Neural progenitor cell (in vitro differentiated cells): ENCODE data around the gene RNF103. TPM values are rescaled to one million over a fixed set of nuclear protein-coding genes. Genes with fewer than 3 reads are reported as not detected.

Experiments used
- DNase-seq: peaks from one replicate; pipeline ENCODE4 v3.0.0-alpha.2; 2016; ENCODE audit warnings: low spot score
- H2AFZ ChIP-seq: fragments of 200-600 bp; sonication (generic); replicated peaks from 2 replicates; pipeline ENCODE4 v1.6.1; 2016; ENCODE audit warnings: antibody characterized with exemption
- H3F3A ChIP-seq: fragments of 200-600 bp; sonication (generic); 2 replicates; pipeline ENCODE4 v1.6.1; 2016; ENCODE audit warnings: antibody characterized with exemption, low read depth
- H3K27ac ChIP-seq: fragments of 200-600 bp; sonication (generic); 2 replicates; pipeline ENCODE4 v1.5.1; 2016; ENCODE audit warnings: mild to moderate bottlenecking
- H3K27me3 ChIP-seq: fragments of 200-600 bp; sonication (generic); 2 replicates; pipeline ENCODE4 v1.6.1; 2016; ENCODE audit warnings: mild to moderate bottlenecking, moderate library complexity
- H3K36me3 ChIP-seq: fragments of 200-600 bp; sonication (generic); 2 replicates; pipeline ENCODE4 v1.5.1; 2016
- H3K4me1 ChIP-seq: fragments of 200-600 bp; sonication (generic); 2 replicates; pipeline ENCODE4 v1.6.1; 2016; ENCODE audit warnings: mixed run types
- H3K4me2 ChIP-seq: fragments of 200-600 bp; sonication (generic); 2 replicates; pipeline ENCODE4 v1.6.1; 2016
- H3K4me3 ChIP-seq: fragments of 200-600 bp; sonication (generic); 2 replicates; pipeline ENCODE4 v1.5.1; 2016
- H3K79me2 ChIP-seq: fragments of 200-600 bp; sonication (generic); 2 replicates; pipeline ENCODE4 v1.6.1; 2016; ENCODE audit warnings: low read depth
- H3K9ac ChIP-seq: fragments of 200-600 bp; sonication (generic); 2 replicates; pipeline ENCODE4 v1.6.1; 2016
- H3K9me3 ChIP-seq: fragments of 200-600 bp; sonication (generic); 2 replicates; pipeline ENCODE4 v1.5.1; 2016; ENCODE audit warnings: low read depth
- H4K20me1 ChIP-seq: fragments of 200-600 bp; sonication (generic); 2 replicates; pipeline ENCODE4 v1.6.1; 2016; ENCODE audit warnings: low read depth
- H3K27ac Mint-ChIP-seq: 3 replicates; pipeline ENCODE4 v1.8.0; 2021; ENCODE audit warnings: mixed read lengths
- H3K27me3 Mint-ChIP-seq: 2 replicates; pipeline ENCODE4 v1.8.0; 2022; ENCODE audit warnings: low read depth, mild to moderate bottlenecking, inconsistent platforms, moderate library complexity, mixed read lengths; ENCODE audit not compliant: insufficient read depth
- H3K36me3 Mint-ChIP-seq: 3 replicates; pipeline ENCODE4 v1.8.0; 2021; ENCODE audit warnings: mixed read lengths
- H3K4me1 Mint-ChIP-seq: 3 replicates; pipeline ENCODE4 v1.8.0; 2021; ENCODE audit warnings: mixed read lengths
- H3K4me3 Mint-ChIP-seq: 3 replicates; pipeline ENCODE4 v1.8.0; 2021; ENCODE audit warnings: mild to moderate bottlenecking, moderate library complexity, mixed read lengths
- H3K9me3 Mint-ChIP-seq: 3 replicates; pipeline ENCODE4 v1.8.0; 2020; ENCODE audit warnings: mixed read lengths
- EZH2 ChIP-seq: fragments of 200-600 bp; sonication (generic); IDR thresholded peaks from 2 replicates; pipeline ENCODE4 v1.6.1; 2017; ENCODE audit warnings: antibody characterized with exemption, mild to moderate bottlenecking, moderate library complexity
- EZH2phosphoT487 ChIP-seq: fragments of 200-600 bp; sonication (generic); IDR thresholded peaks from 2 replicates; pipeline ENCODE4 v1.6.1; 2017; ENCODE audit warnings: antibody characterized with exemption
- total RNA-seq: library from RNA; depleted of rRNA; stranded (reverse); fragments of >200 nt; gene quantifications from 2 replicates; pipeline ENCODE4 v1.2.3, GENCODE V29; 2015; ENCODE audit warnings: low replicate concordance
- TF ChIP-seq, protein P1 (sequence below): fragments of 200-600 bp; sonication (generic); IDR thresholded peaks from 2 replicates; pipeline ENCODE4 v1.5.1; 2017; ENCODE audit warnings: antibody characterized with exemption, mild to moderate bottlenecking

RNF103 gene
- total RNA-seq, 1 donor from 2014 or later: 26.5 TPM

DNA sequence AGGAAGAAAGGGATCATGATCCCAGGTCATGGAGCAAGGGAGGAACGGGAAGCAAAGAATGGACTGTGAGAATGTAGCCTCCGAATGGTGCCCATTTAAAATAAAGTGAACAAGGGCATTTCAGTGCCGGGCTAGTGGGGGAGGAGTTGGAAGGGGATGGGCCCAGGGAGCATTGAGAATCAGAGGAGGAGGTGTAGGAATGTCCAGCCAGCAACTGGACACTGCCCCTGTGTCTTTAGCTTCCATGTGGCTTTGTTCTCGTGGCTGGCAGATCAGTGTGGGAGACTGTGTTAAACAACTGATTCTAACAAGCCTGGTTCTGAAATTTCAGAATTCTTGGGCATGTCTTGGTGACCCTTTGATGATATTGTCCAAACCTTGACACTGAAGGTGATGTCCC is 1.4 kb upstream of the RNF103 start:
- H3F3A ChIP-seq: peaks cover 17% of the 10 kb centered on the region
- DNase-seq: peak; percentile 32
- no peaks in the 10 kb centered on the region for H3K27me3 ChIP-seq
- H3K4me1 ChIP-seq: peaks cover 22% of the 10 kb centered on the region
- H3K27me3 Mint-ChIP-seq: peaks cover 4% of the 10 kb centered on the region
- H3K9ac ChIP-seq: no peak overlapping the region
- no peak overlapping the region for H3K4me3 ChIP-seq
- H3K4me1 Mint-ChIP-seq: peaks cover 27% of the 10 kb centered on the region
- peak overlapping the region; percentile 61 for H2AFZ ChIP-seq
- no peaks in the 10 kb centered on the region for H3K9me3 Mint-ChIP-seq
- peaks cover 26% of the 10 kb centered on the region for H3K79me2 ChIP-seq
- no peak overlapping the region for H3K27ac ChIP-seq
- no peak overlapping the region for H3K4me2 ChIP-seq
- no peaks in the 10 kb centered on the region for H3K9me3 ChIP-seq
- no peaks in the 10 kb centered on the region for H3K36me3 Mint-ChIP-seq
- H3K27ac Mint-ChIP-seq: peak overlapping the region; percentile 90
- peaks cover 21% of the 10 kb centered on the region for H4K20me1 ChIP-seq
- TF ChIP-seq EZH2phosphoT487: no peak
- TF ChIP-seq EZH2: no peak
- TF ChIP-seq, protein P1, sequence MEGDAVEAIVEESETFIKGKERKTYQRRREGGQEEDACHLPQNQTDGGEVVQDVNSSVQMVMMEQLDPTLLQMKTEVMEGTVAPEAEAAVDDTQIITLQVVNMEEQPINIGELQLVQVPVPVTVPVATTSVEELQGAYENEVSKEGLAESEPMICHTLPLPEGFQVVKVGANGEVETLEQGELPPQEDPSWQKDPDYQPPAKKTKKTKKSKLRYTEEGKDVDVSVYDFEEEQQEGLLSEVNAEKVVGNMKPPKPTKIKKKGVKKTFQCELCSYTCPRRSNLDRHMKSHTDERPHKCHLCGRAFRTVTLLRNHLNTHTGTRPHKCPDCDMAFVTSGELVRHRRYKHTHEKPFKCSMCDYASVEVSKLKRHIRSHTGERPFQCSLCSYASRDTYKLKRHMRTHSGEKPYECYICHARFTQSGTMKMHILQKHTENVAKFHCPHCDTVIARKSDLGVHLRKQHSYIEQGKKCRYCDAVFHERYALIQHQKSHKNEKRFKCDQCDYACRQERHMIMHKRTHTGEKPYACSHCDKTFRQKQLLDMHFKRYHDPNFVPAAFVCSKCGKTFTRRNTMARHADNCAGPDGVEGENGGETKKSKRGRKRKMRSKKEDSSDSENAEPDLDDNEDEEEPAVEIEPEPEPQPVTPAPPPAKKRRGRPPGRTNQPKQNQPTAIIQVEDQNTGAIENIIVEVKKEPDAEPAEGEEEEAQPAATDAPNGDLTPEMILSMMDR: no peak
- peak overlapping the region; percentile 76 for H3K4me3 Mint-ChIP-seq
- H3K36me3 ChIP-seq: no peaks in the 10 kb centered on the region

DNA sequence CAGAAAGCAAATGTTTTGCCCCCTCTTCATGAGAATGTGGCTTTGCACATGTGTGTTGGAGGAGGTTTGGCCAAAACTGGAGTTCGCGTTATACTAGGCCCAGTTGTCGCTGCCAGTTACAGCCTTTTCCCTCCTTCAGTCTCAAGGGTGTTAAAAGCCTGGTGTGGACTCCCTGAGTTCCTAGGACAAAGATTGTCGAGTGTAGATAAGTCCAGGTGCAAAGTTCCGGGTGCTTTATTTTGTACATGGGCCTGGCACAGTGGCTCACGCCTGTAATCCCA is 542 bp upstream of the RNF103 start:
- Histone ChIP-seq H3K27me3 (no peaks in the 10 kb centered on the region), H3K79me2 (peaks cover 26% of the 10 kb centered on the region), H4K20me1 (peaks cover 21% of the 10 kb centered on the region), H3K36me3 (no peaks in the 10 kb centered on the region), H3K4me2 (peak overlapping the region; percentile 66), H3F3A (peaks cover 17% of the 10 kb centered on the region), H2AFZ (peak overlapping the region; percentile 58), H3K27ac (no peak overlapping the region), H3K9ac (no peak overlapping the region), H3K9me3 (no peaks in the 10 kb centered on the region), H3K4me1 (peaks cover 22% of the 10 kb centered on the region), H3K4me3 (no peak overlapping the region)
- TF ChIP-seq, protein P1: no peak
- no peak for TF ChIP-seq EZH2
- no peak for TF ChIP-seq EZH2phosphoT487
- no peak overlapping the region for H3K27ac Mint-ChIP-seq
- peaks cover 27% of the 10 kb centered on the region for H3K4me1 Mint-ChIP-seq
- peak overlapping the region; percentile 81 for H3K4me3 Mint-ChIP-seq
- H3K27me3 Mint-ChIP-seq: peaks cover 2% of the 10 kb centered on the region
- H3K9me3 Mint-ChIP-seq: no peaks in the 10 kb centered on the region
- DNase-seq: peak; percentile 8
- peaks cover 2% of the 10 kb centered on the region for H3K36me3 Mint-ChIP-seq

- Histone ChIP-seq H4K20me1 (peaks cover 27% of the 10 kb centered on the region), H3K27me3 (no peaks in the 10 kb centered on the region), H3K27ac (peak overlapping the region; percentile 88), H3F3A (peaks cover 17% of the 10 kb centered on the region), H3K9me3 (no peaks in the 10 kb centered on the region), H2AFZ (peak overlapping the region; percentile 89), H3K4me3 (peak overlapping the region; percentile 91), H3K79me2 (peaks cover 26% of the 10 kb centered on the region), H3K9ac (peak overlapping the region; percentile 65), H3K4me1 (peaks cover 22% of the 10 kb centered on the region), H3K36me3 (no peaks in the 10 kb centered on the region), H3K4me2 (peak overlapping the region; percentile 97)
- Mint-ChIP-seq H3K27ac (peak overlapping the region; percentile 63), H3K27me3 (peaks cover 2% of the 10 kb centered on the region), H3K9me3 (no peaks in the 10 kb centered on the region), H3K4me3 (peak overlapping the region; percentile 96), H3K4me1 (peaks cover 27% of the 10 kb centered on the region), H3K36me3 (peaks cover 2% of the 10 kb centered on the region)
- DNase-seq: no peak
- TF ChIP-seq EZH2phosphoT487 (no peak), EZH2 (peak; percentile 43)
- TF ChIP-seq, protein P1: no peak
Measured at GRCh38 chr2:86623043-86623493, 597 bp downstream of the RNF103 start.
